Subcutaneous abdominal adipose tissue (tissue), 5 donors: ENCODE results near the gene ERMARD.

ENCODE experiments used
- H3K27ac ChIP-seq: one replicate; pipeline ENCODE4 v1.7.0; 2013; ENCODE audit warnings: low read depth, mild to moderate bottlenecking, inconsistent platforms, low read length, moderate library complexity
- H3K27me3 ChIP-seq, 5 donors: one replicate each; pipeline ENCODE4 v1.7.0; 2013; ENCODE audit warnings: low read length in 5 of 5, inconsistent platforms in 1 of 5; ENCODE audit not compliant: control insufficient read depth in 5 of 5, insufficient read depth in 4 of 5
- H3K36me3 ChIP-seq, 5 donors: one replicate each; pipeline ENCODE4 v1.7.0; 2013; ENCODE audit warnings: low read length in 5 of 5; ENCODE audit not compliant: control insufficient read depth in 5 of 5, insufficient read depth in 5 of 5
- H3K4me1 ChIP-seq, 5 donors: one replicate each; pipeline ENCODE4 v1.7.0; 2013; ENCODE audit warnings: low read length in 5 of 5, mild to moderate bottlenecking in 3 of 5, moderate library complexity in 1 of 5; ENCODE audit not compliant: control insufficient read depth in 5 of 5, insufficient read depth in 5 of 5
- H3K4me3 ChIP-seq, 5 donors: one replicate each; pipeline ENCODE4 v1.7.0; 2013; ENCODE audit warnings: low read length in 5 of 5, low read depth in 1 of 5
- H3K9ac ChIP-seq, 5 donors: one replicate each; pipeline ENCODE4 v1.7.0; 2013; ENCODE audit warnings: low read length in 5 of 5, mild to moderate bottlenecking in 4 of 5, moderate library complexity in 3 of 5
- H3K9me3 ChIP-seq, 5 donors: one replicate each; pipeline ENCODE4 v1.7.0; 2013; ENCODE audit warnings: low read length in 5 of 5; ENCODE audit not compliant: control insufficient read depth in 5 of 5
- donor health status: healthy.
- donor health status: healthy.
- donor health status: healthy.
- donor health status: healthy.
- donor health status: healthy.

The ERMARD gene

GRCh38 chr6:169800668-169801395 is 49.4 kb downstream of the ERMARD start:
- no peaks in the 10 kb centered on the region for H3K36me3 ChIP-seq
- H3K9ac ChIP-seq, result no peak overlapping the region
- peaks cover 1 to 29% (median 23%) of the 10 kb centered on the region in 5 donors for H3K4me1 ChIP-seq
- no peaks in the 10 kb centered on the region for H3K9me3 ChIP-seq
- H3K4me3 ChIP-seq, result no peak overlapping the region
- peak overlapping the region; percentile 65 for H3K27ac ChIP-seq
- H3K27me3 ChIP-seq, result peaks cover 0 to 6% (median 3%) of the 10 kb centered on the region in 5 donors

GRCh38 chr6:169801396-169802160 is 50.2 kb downstream of the ERMARD start:
- Histone ChIP-seq H3K27me3 (peaks cover 0 to 6% (median 4%) of the 10 kb centered on the region in 5 donors), H3K4me3 (no peak overlapping the region), H3K36me3 (no peaks in the 10 kb centered on the region), H3K9me3 (no peaks in the 10 kb centered on the region), H3K4me1 (peaks cover 1 to 29% (median 23%) of the 10 kb centered on the region in 5 donors), H3K9ac (no peak overlapping the region), H3K27ac (peak overlapping the region; percentile 65)

- no peak overlapping the region for H3K4me3 ChIP-seq
Observed at GRCh38 chr6:169802790-169803189, 51.4 kb downstream of the ERMARD start.

GRCh38 chr6:169803271-169803811 is 51.9 kb downstream of the ERMARD start:
- no peak overlapping the region for H3K27ac ChIP-seq
- H3K4me3 ChIP-seq, result no peak overlapping the region
- no peaks in the 10 kb centered on the region for H3K9me3 ChIP-seq
- H3K27me3 ChIP-seq, result peaks cover 0 to 6% (median 4%) of the 10 kb centered on the region in 5 donors
- peaks cover 1 to 29% (median 23%) of the 10 kb centered on the region in 5 donors for H3K4me1 ChIP-seq
- no peak overlapping the region for H3K9ac ChIP-seq
- H3K36me3 ChIP-seq, result no peaks in the 10 kb centered on the region

More at GRCh38 chr6:169802790-169803189, 51.4 kb downstream of the ERMARD start:
- Histone ChIP-seq H3K9me3 (no peaks in the 10 kb centered on the region), H3K27me3 (peaks cover 0 to 6% (median 4%) of the 10 kb centered on the region in 5 donors), H3K9ac (no peak overlapping the region), H3K36me3 (no peaks in the 10 kb centered on the region), H3K4me1 (peaks cover 1 to 29% (median 23%) of the 10 kb centered on the region in 5 donors), H3K27ac (no peak overlapping the region)

- Histone ChIP-seq H3K9ac (no peak overlapping the region), H3K27ac (no peak overlapping the region), H3K4me1 (peaks cover 1 to 29% (median 23%) of the 10 kb centered on the region in 5 donors), H3K36me3 (no peaks in the 10 kb centered on the region), H3K9me3 (no peaks in the 10 kb centered on the region), H3K4me3 (no peak overlapping the region), H3K27me3 (peaks cover 0 to 6% (median 4%) of the 10 kb centered on the region in 5 donors)
Observed at GRCh38 chr6:169803816-169804340, 52.5 kb downstream of the ERMARD start.

GRCh38 chr6:169804427-169804826 is 53.0 kb downstream of the ERMARD start:
- Histone ChIP-seq H3K9ac (no peak overlapping the region), H3K4me1 (peaks cover 1 to 24% (median 20%) of the 10 kb centered on the region in 5 donors), H3K27ac (no peak overlapping the region), H3K9me3 (no peaks in the 10 kb centered on the region), H3K4me3 (no peak overlapping the region), H3K36me3 (no peaks in the 10 kb centered on the region), H3K27me3 (peaks cover 0 to 6% (median 4%) of the 10 kb centered on the region in 5 donors)

DNA sequence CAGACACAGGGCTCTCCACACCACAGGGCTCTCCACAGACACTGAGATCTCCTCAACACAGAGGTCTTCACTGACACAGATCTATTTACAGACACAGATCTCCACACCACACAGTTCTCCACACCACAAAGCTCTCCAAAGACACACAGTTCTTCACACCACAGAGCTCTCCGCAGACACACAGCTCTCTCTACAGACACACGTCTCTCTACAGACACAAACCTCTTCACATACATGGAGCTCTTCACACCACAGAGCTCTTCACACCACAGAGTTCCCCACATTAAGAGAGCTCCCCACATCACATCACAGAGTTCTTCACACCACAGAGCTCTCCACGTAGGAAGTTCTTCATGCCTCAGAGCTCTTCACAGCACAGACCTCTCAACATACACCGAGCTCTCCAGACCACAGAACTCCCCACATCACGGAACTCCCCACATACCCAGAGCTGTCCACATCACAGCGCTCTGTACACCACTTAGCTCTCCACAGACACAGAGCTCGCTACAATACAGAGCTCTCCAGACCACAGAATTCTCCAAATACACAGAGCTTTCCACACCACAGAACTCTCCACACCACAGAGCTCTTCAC is 53.9 kb downstream of the ERMARD start:
- Histone ChIP-seq H3K4me1 (peaks cover 1 to 14% (median 12%) of the 10 kb centered on the region in 5 donors), H3K36me3 (no peaks in the 10 kb centered on the region), H3K4me3 (no peak overlapping the region), H3K27me3 (peaks cover 0 to 6% (median 4%) of the 10 kb centered on the region in 5 donors), H3K27ac (no peak overlapping the region), H3K9ac (no peak overlapping the region), H3K9me3 (no peaks in the 10 kb centered on the region)

DNA sequence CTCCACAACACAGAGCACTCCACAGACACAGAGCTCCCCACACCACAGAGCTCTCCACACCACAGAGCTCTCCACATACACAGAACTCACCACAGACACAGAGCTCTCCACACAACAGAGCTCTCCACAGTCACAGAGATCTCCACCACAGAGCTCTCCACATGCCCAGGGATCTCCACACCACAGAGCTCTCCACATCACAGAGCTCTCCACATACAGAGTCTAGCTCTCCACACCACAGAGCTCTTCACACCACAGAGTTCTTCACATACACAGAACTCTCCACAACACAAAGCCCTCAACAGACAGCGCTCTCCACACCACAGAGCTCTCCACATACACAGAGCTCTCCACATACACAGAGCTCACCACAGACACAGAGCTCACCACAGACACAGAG is 55.3 kb downstream of the ERMARD start:
- H3K27ac ChIP-seq, result no peak overlapping the region
- no peaks in the 10 kb centered on the region for H3K36me3 ChIP-seq
- peaks cover 0 to 6% (median 4%) of the 10 kb centered on the region in 5 donors for H3K27me3 ChIP-seq
- H3K9me3 ChIP-seq, result no peaks in the 10 kb centered on the region
- peaks cover 0 to 2% (median 0%) of the 10 kb centered on the region in 5 donors for H3K4me1 ChIP-seq
- no peak overlapping the region for H3K4me3 ChIP-seq
- H3K9ac ChIP-seq, result no peak overlapping the region

DNA sequence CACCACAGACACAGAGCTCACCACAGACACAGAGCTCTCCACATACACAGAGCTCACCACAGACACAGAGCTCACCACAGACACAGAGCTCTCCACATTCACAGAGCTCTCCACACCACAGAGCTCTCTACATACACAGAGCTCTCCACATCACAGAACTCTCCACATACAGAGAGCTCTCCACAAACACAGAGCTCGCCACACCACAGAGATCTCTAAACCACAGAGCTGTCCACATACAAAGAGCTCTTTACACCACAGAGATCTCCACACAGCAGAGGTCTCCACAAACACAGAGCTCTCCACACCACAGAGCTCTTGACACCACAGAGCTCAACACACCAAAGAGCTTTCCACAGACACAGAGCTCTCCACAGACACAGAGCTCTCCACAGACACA is 55.8 kb downstream of the ERMARD start:
- Histone ChIP-seq H3K36me3 (no peaks in the 10 kb centered on the region), H3K27ac (no peak overlapping the region), H3K4me3 (no peak overlapping the region), H3K4me1 (peaks cover 0 to 2% (median 0%) of the 10 kb centered on the region in 5 donors), H3K27me3 (peaks cover 0 to 6% (median 4%) of the 10 kb centered on the region in 5 donors), H3K9ac (no peak overlapping the region), H3K9me3 (no peaks in the 10 kb centered on the region)
